ENCODE measurements around the gene RIC1.
"Not testable (repeated sequence)": the region's sequence is repeated elsewhere in the genome, so short reads cannot be mapped to it uniquely, and the experiment has no call there.

RIC1 gene

DNA sequence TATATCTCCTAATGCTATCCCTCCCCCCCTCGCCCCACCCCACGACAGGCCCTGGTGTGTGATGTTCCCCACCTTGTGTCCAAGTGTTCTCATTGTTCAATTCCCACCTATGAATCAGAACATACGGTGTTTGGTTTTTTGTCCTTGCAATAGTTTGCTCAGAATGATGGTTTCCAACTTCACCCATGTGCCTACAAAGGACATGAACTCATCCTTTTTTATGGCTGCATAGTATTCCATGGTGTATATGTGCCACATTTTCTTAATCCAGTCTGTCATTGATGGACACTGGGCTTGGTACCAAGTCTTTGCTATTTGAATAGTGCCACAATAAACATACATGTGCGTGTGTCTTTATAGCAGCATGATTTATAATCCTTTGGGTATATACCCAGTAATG, 93.8 kb downstream of the RIC1 start:
- DNase-seq = not testable (repeated sequence)

DNA sequence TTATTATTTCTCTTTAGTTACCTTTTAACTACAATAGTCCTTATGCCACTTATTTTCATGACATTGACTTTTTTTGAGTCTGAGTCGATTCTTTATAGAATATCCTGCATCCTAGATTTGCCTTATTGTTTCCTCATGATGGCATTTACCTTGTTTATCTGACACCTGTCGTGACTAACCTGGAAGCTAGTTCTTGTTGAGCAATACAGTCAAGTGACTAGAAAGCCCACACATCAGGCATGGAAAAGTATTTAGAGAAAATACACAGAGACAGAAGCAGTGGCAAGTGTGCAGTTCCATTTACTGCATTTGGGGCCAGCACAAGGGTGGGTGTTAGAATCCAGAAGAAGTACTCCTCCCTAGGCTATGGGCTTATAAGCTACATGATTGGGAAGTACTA, 106.2 kb downstream of the RIC1 start:
- DNase-seq = no peak

DNA sequence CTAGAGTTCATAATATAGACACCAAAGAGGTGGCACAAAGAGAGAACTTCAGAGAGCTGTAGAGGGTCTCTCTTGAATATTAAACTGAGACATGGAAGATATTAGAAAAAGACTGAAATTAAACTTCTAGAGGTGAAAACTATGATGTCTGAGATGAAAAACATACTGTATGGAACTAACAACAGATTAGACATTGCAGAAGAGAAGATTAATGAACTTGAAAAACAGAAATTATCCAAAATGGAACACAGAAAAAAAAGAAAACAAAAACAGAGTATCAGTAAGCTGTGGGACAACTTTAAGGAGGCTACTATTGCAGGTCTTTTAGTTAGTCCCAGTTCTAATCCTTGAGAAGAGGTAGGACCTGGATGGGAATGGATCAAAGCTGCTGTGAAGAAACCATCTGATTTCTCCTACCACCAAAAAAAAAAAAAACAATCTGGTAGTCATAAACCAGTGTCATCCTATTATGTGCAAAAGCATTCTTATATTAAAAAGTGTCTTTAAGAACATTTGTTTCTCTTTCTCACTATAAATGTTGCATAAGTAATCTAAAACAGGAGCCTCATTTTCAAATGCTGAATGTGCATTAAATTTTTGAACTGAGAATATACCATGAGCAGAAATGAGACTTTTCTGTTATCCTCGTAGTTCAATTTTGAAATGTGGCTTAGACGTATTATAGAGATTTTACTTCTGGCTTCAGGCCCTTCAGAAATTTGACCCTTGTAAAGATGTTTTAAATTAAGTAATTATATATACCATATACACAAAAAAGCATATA, 107.8 kb downstream of the RIC1 start:
- no peak for DNase-seq

DNA sequence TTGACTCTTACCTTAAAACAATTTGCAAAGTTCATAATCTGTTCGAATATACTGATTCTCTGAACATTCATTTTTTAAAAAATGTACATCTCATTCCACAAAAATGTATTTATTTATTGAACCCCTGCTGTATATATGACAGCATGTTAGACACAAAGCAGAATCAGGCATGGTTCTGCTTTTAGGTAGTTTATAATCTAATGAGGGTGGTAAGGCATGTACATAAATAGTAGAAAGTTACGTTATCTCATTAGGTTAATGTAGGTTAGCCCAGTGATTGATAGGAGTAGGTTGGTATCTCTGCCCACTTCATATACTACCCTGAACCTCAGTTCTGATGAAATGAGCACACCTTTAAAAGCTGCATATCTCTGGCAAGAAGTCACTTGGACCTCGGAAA, 114.2 kb downstream of the RIC1 start:
- DNase-seq = no peak

DNA sequence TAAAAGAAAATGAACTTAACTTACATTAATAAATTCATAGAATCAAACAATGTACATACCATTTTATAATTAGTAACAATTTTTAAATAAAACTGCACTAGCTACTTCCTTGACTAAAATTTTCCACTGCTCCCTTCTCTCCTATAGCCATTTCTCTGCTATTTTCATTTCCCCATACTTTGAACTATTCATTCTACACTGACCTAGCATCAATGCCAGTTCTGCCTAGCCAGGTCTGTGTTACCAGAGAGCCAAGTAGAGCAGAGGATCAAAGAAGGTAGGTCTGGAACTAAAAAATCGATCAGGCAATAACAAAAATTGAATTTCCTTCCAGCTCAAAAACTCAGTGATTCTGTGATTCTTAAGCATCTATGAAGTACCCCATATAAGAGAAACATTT, 119.5 kb downstream of the RIC1 start:
- DNase-seq = no peak

DNA sequence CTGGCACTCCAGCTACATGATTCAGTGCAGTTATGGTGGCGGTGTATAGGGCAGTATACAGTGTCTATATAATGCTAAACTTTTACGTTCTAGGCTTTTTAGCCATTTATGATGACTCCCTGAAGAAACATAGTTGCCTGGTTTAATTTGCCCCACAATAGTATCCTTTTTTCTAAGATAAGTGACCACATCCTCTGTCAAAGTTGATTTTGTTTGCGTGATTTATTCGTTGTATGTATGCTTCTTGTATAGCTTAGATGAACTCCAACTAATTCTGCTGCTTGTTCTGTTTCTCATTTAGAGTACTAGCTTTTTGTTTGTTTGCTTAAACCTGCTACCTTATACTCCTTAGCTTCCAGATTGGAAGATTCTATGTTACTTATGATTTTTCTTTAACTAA, 120.4 kb downstream of the RIC1 start:
- DNase-seq = no peak

DNA sequence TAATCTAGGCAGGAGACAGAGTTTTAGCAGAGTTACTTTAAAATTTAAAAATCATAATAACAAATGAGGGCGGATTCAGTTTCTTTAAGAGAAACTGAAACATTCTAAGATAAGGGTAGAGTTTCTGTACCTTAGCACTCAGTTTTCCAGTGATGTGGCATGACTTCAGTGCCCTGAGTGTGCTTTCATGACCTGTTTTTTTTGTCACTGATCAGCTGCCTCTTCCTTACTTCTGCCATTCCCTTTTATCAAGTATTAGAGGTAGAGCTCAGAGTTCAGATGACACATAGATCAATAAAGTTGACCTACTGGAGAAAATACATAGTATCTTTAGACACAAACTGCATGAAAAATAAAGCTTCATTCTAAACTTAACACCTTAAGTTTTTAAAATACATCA, 121.7 kb downstream of the RIC1 start:
- DNase-seq = no peak

DNA sequence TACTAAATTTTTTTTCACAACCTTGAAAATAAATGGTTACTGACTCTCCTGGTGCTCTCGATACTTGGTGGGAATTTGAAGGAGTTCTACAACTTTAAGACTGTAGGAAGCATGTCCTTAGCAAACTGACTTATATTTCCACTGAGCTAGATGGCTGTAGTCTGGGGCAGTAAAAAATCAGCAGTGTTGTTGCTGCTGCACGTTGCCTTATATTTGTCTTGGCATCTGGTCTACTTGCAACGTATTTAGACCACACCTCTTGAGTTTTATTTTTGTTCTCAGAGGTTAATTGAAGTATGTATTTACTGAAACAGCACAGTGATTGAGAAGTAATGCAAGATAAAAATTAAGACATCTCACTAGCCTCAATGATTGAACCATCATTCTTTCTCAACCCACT, 127.7 kb downstream of the RIC1 start:
- DNase-seq = no peak

DNA sequence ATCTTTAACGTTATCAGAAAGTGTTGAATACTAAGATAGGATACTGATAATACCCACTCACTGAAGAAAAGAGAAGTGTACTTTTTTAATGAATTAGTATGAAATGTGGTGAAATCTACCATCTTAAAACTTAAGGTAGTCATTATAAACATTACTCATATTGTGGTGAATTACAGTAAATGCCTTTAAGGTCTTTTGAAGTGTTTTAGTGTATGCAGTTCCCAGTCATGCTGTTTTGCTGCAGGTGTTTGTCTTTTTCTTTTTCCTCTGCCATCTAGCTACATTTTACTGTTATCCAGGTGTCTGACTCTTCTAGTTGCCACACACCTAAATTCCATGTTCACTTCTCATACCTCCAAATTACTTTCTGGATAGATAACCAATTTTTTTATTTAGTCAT, 131.4 kb downstream of the RIC1 start:
- no peak for DNase-seq

DNA sequence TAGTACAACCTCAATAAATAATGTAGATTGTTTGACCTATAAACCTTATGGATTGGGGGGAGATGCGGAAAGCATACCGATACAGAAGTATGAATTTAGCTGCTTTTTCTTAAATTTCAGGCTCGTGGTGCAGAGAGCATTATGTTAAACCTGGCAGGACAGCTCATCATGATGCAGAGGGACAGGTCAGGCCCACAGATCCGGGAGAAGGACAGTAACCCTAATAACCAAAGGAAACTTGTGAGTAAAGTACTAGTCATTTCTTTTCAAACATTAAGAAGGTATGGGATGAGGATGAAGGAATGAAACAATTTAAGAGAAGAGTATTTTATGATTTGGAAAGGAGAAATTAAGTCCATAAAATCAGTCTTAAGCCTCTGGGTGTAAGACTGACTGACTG, 133.5 kb downstream of the RIC1 start:
- DNase-seq = no peak

DNA sequence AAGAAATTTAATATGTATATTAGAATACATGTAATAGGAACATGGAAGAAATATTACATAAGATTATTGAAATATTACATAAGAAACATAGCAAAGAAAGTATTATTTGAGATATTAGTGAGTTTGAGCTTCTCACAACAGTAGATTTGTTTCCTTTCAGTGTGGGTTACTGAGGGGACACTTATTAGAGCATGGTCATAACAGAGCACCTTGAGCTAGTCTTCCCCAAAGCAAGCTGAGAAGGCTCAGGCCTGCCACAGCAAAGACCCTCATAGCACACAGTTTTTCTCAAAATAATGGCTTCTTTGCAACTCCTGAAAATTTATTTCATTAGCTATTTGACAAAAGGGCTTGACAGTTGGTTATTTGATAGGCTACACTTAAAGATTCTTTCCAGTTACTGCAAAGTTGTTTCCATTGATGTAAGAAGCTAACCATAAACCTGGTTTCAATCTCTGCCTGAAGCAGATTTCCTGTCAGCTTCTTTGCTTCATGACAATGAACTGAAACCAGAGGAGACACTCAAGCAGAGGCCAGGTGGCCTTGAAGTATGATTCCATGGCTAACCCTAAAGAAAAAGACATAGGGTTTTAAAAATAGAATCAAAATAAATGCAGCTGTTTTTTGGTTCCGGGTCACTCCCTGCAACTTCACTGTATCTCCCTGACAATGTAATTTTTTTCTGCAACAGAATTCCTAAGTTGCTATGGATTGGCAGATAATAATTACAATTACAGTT, 135.4 kb downstream of the RIC1 start:
- DNase-seq = peak; percentile 62

DNA sequence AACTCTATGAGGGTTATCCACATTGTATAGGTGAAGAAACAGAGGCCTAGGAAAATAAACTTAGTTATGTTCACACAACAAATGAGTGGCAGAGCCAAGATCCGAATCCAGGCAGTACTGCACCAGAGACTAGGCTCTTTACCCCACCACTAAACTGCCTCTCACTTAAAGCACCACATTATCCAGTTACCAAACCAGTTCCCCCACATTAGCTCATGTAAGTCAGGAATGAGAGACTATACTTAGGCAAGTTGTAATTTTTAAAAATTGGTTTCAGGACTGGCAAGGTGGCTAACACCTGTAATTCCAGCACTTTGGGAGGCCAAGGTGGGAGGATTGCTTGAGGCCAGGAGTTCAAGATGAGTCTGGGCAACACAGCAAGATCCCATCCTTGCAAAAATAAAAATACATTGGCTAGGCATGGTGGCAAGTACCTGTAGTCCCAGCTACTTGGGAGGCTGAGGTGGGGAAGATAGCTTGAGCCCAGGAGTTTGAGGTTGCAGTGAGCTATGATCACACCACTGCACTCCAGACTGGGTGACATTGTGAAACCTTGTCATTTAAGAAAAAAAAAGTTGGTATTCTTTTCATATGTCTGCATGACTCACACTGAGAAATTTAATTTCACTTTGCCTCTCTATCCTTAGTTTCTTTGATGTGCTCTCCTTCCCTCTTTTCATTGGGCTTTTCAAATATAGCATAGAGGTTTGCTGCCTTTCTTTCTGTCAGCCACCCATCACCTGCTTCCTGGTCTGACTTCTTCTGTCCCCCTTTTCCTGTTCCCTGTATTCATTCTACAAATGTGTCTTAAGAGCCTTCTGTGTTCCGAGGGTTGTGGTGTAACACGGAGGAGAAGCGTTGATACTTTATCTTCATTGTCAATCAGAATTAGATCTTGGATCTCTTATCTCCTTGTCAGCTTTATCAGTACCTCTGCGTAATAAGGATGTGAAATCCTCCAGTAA, 139.3 kb downstream of the RIC1 start:
- DNase-seq = peak; percentile 57

DNA sequence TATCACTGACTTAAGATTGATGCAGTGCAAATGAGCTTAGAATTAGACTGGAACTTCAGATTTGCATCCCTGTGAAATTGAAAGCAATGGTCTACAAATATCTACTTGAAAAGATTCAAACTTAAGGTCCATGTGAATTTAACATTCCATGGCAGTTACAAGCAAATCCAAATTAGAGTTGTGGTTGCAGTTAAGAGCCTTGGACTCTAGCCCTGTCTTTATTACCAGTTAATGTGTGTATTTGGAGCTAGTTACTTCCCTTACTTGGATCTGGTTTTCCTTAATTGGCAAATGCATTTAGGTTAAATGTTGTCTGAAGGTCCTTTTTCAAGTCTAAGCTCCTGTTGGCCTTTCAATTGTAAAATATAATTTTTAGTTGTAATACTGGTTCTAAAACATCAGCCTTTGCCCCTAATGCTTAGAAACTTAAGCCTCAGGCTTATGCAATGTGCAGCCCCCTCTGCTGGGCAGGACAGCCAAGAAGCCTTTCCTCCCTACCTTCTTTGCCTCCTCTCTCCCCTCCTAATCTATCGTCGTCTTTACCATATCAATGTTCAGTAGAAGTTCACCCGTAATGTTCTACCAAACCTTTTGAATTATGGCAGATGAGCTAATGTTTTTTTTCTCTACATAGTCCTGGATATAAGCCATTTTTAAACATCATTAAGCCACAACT, 144.6 kb downstream of the RIC1 start:
- DNase-seq = no peak

DNA sequence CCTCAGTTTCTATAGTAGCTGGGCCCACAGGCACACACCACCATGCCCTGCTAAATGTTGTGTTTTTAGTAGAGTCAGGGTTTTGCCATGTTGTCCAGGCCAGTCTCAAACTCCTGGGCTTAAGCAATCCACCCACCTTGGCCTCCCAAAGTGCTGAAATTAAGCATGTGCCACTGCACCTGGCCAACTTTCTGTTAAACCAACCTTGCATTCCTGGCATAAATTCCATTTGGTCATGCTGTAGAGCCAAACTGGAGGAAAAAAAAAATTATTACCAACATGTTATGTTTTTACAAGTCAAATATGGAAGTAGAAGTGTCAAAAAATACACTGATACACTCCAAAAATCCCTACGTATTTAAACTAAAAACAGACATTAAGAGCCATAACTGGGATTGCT, 149.9 kb downstream of the RIC1 start:
- no peak for DNase-seq

DNA sequence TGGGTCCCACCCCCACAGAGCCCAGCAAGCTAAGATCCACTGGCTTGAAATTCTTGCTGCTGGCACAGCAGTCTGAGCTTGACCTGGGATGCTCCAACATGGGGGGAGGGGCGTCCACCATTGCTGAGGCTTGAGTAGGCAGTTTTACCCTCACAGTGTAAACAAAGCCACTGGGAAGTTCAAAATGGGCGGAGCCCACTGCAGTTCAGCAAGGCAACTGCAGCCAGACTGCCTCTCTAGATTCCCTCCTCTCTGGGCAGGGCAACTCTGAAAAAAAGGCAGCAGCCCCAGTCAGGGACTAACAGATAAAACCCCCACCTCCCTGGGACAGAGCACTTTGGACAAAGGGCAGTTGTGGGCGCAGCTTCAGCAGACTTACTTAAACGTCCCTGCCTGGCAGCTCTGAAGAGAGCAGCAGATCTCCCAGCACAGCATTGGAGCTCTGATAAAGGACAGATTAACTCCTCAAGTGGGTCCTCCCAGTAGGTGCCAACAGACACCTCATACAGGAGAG, 150.9 kb downstream of the RIC1 start:
- DNase-seq = not testable (repeated sequence)

DNA sequence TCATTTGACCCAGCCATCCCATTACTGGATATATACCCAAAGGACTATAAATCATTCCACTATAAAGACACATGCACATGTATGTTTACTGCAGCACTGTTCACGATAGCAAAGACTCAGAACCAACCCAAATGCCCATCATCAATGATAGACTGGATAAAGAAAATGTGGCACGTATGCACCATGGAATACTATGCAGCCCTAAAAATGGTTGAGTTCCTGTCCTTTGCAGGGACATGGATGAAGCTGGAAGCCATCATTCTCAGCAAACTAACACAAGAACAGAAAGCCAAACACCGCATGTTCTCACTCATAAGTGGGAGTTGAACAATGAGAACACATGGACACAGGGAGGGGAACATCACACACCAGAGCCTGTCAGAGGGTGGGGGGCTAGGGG, 154.5 kb downstream of the RIC1 start:
- DNase-seq = not testable (repeated sequence)

DNA sequence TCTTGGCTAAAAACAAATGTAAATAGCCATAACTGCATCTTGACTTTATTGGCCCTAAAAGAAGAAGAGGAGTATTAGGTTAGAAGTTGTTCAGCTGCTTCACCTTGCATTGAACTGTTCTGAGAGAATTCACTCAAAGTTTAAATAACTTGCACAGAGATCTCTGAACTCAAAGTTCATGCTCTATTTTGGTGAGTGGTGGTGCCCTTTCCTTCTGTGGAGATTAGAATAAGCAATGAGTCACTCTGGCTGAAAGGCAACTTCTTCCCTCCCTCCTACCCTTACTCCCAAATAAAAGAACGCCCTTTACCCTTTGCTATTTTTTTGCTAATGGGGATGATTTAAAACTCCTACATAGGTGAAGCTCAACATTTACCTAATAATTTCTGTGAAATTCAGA, 155.1 kb downstream of the RIC1 start:
- DNase-seq = no peak

DNA sequence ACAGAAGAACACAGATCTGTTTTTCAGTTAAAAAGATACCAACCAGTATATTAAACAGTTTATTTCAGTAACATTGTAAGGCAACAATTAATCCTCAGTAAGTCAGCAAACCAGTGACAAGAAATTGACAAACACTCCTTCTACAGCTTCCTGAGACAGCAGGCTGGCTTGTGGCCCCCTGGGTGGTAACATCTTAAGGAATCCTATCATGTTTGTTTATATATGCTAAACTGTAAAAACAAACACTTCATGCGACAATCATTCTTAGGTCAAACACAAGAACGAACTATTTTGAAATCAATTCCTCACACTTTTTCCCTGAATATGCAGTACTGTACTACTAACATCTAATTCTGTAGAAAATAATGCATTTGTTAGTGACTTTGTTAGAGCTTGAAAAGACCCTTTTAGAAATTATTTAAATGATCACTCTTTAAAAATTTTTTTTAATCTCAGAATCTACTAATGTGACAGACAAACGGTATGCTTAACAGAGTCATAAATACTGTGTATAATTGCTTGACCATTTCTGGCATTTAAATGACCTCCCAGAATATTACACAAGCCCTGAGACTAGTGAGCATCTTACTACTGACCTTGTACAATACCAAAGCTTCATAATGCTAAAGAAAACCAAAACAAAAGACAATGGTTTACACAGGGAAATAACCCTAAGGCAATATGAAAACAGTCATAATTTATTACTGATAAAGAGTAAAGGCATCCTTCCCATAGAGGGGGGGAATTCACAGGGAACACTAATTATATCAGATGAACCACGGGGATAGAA, 155.8 kb downstream of the RIC1 start:
- DNase-seq = no peak

DNA sequence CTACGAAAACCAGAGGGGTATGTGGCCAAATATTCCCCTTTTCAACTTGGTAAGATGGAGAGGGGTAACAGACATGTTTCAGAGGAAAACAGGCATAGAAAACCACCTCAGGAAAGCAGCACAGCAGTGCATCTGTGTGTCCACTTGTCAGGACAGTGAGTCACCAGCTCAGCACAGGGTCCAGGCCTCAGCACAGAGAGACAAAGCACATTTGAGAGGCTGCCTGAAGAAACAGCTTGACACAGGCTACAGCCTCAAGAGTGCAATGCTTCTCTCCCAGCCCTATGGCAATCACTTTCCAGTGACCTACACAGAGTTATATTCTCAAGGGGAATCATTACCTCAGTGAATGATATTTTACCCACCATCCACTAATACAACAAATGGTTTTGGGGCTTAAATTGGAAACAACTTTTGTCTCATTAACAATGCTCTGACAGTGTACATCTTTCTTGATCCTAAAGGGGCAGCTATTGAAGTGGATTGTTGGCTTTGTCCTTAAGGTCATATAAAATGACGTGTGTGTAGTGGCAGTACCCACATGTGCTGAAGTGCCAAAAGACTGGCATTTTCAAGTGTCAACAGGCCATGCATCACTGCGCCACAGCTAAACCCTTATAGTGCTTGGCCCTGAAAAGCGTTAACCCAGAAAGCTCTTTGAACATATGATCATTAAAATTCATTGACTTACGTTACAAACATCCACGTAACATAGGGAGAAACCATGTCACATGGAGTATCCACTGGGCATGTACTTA, 157.6 kb downstream of the RIC1 start:
- DNase-seq = no peak

DNA sequence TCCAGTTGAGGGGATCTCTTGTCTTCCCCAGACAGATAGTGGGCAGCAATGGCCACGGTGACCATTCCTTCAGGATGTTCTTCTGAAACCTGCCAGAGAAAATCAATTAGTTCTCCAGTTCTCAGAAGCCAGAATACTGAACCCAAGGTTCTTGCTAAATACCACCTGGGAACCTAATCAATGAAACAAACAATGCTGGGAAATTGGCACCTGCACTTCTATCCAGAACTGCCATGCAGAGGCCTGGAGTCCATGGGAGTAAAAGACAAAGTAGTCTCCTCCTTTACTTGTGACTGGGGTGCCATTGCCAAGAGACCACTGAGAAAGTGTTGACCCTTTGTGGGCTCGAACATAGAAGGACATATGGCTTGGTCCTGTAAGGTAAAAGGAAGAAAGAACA, 158.3 kb downstream of the RIC1 start:
- no peak for DNase-seq

DNA sequence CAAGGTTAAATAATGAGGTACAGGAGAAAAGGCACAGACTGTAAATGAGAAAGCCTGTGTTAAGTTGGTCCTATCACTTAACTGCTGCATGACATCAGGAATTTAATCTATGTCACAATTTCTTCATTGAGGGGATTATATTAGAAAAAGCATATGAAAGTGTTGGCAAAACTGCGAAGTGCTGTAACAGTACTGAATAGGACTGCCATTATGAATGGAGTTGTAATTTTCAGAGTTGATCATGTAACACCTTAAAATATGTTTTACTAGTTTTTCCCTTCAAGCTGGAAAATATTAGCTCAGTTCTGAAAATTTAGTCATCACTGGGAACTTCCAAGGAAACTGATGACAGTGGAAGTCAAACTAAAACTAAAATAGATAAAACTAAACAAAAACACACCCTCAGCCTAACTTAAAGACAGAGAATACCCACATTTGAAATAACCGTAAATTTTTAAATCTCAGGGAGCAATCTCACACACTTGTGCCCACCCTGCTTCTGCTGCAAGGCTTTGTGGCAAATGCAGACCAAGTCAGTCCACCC, 158.9 kb downstream of the RIC1 start:
- DNase-seq = no peak
